BLaER1 treated with 17β-estradiol and CSF1 and Interleukin-3, amounts not matched to agents 10 nM and 100 nM (cell line): Measurements from ENCODE around the gene SLC66A1.

Experiments
- H3K27ac ChIP-seq, 11 experiments: shearing (Covaris generic); formaldehyde crosslinking; 2 replicates each; pipeline ENCODE4 v1.8.1; 2022
- H3K27me3 ChIP-seq, 11 experiments: shearing (Covaris generic); formaldehyde crosslinking; 2 replicates each; pipeline ENCODE4 v1.8.1; 2022
- H3K36me3 ChIP-seq, 11 experiments: shearing (Covaris generic); formaldehyde crosslinking; 2 replicates each; pipeline ENCODE4 v1.8.1; 2022
- H3K4me1 ChIP-seq, 10 experiments: shearing (Covaris generic); formaldehyde crosslinking; 2 replicates each; pipeline ENCODE4 v1.8.1; 2022
- H3K4me2 ChIP-seq, 11 experiments: shearing (Covaris generic); formaldehyde crosslinking; 2 replicates each; pipeline ENCODE4 v1.8.1; 2022
- H3K4me3 ChIP-seq, 10 experiments: shearing (Covaris generic); formaldehyde crosslinking; 2 replicates each; pipeline ENCODE4 v1.8.1; 2022
- H3K9ac ChIP-seq, 11 experiments: shearing (Covaris generic); formaldehyde crosslinking; 2 replicates each; pipeline ENCODE4 v1.8.1; 2022
- H3K9me3 ChIP-seq, 11 experiments: shearing (Covaris generic); formaldehyde crosslinking; replicated peaks in 1 of 11; 2 replicates each; pipeline ENCODE4 v1.8.1; 2022
- H4K20me1 ChIP-seq, 11 experiments: shearing (Covaris generic); formaldehyde crosslinking; 2 replicates each; pipeline ENCODE4 v1.8.1; 2022
- Cebpa-rat ChIP-seq, 11 experiments: shearing (Covaris generic); IDR thresholded peaks; 2 replicates each; pipeline ENCODE4 v1.8.1; 2022

Gene SLC66A1

GRCh38 chr1:19370453-19371170, 58.5 kb downstream of the SLC66A1 start:
- Histone ChIP-seq H3K4me1 (peaks cover 24 to 57% (median 43%) of the 10 kb centered on the region in 10 experiments), H4K20me1 (peaks cover 18 to 100% (median 100%) of the 10 kb centered on the region in 11 experiments)
- TF ChIP-seq Cebpa-rat (IDR thresholded peaks at IDR 0.05) = no peak

DNA sequence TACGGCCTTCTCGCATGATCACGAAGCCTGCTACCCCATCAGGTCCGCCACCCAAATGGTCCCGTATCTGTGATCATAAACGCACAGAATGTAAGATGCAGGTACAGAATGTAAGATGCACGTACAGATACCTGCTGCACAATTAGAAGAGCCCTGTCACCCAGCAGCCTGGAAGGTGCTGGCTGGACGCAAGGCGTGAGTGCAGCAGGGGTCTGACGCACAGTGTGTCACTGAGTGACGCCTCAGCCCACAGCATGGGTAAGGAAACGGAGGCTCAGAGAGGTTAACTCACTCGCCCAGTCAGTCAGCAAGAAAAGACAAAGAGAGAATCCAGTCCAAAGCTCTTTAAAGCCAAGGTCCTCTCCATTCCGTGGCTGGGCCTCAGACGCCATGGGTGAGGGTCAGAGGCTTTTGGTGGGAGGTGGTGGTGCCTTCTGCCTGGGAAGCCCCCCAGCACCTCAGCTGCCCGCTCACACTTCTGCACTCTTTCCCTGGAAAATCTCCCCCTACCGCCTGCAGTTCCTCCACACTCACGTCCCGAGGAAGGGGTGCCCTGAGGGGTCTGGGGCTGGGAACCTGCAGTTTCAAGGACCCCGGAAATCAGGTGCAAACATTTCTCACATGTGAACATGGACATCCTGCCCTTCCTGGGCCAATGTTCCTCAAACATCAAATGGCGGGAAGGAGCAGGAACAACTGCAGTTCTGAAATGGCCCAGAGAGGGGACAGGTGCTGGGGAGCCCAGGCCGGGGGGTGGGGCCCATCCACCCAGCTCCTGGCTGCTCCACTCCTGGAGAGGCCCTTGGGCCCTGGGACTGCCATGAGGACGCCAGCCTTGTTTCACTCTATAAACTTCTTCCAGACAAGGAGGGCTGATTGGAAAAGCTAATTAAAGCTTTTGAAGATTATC, 59.4 kb downstream of the SLC66A1 start:
- H3K27ac ChIP-seq = no peak overlapping the region
- peaks cover 41 to 100% (median 79%) of the 10 kb centered on the region in 11 experiments for H3K36me3 ChIP-seq
- no peak for TF ChIP-seq Cebpa-rat (IDR thresholded peaks at IDR 0.05)
- no peaks in the 10 kb centered on the region for H3K27me3 ChIP-seq
- peak overlapping the region in 9 of 11 experiments; percentile 26 to 71 (median 61); a peak in 16 of 22 replicates for H3K4me2 ChIP-seq
- peaks cover 32 to 66% (median 51%) of the 10 kb centered on the region in 10 experiments for H3K4me1 ChIP-seq
- H3K9ac ChIP-seq = no peak overlapping the region; a peak in 1 of 22 replicates
- H3K9me3 ChIP-seq = peaks cover 0 to 3% (median 0%) of the 10 kb centered on the region in 11 experiments; a peak in 5 of 22 replicates
- no peak overlapping the region for H3K4me3 ChIP-seq
- H4K20me1 ChIP-seq = peaks cover 17 to 100% (median 99%) of the 10 kb centered on the region in 11 experiments

More at GRCh38 chr1:19370453-19371170, 58.5 kb downstream of the SLC66A1 start:
- H3K27me3 ChIP-seq = no peaks in the 10 kb centered on the region
- H3K36me3 ChIP-seq = peaks cover 33 to 100% (median 72%) of the 10 kb centered on the region in 11 experiments; a peak in 21 of 22 replicates
- peak overlapping the region in 2 of 11 experiments; percentile 17 to 20; a peak in 1 of 22 replicates for H3K27ac ChIP-seq
- H3K4me3 ChIP-seq = no peak overlapping the region
- peak overlapping the region in 10 of 11 experiments; percentile 26 to 71 (median 56); a peak in 20 of 22 replicates for H3K4me2 ChIP-seq
- H3K9ac ChIP-seq = peak overlapping the region in 2 of 11 experiments; percentile 11 to 31; a peak in 2 of 22 replicates
- no peaks in the 10 kb centered on the region for H3K9me3 ChIP-seq

DNA sequence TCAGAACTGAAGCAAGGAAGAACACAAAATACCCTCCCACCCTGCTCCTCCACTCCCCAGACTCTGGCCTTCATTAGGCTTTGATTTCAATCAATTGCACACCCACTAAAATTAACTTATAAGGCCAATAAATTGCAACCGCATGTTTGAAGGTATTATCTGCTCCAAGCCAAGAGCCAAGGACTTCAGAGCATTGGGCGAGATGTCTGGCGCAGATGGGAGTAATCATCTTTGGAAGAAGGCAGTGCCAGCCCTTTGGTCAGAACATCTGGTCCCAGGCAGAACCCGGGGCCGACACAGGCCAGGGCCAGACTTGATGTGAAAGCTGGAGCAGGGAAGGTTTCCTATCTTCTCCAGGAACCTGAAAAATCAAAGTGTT, 60.0 kb downstream of the SLC66A1 start:
- no peak overlapping the region for H3K9ac ChIP-seq
- H3K27ac ChIP-seq = no peak overlapping the region
- H3K4me1 ChIP-seq = peaks cover 39 to 67% (median 53%) of the 10 kb centered on the region in 10 experiments
- no peak overlapping the region for H3K4me2 ChIP-seq
- peaks cover 0 to 9% (median 6%) of the 10 kb centered on the region in 11 experiments; a peak in 10 of 22 replicates for H3K9me3 ChIP-seq
- peaks cover 48 to 100% (median 85%) of the 10 kb centered on the region in 11 experiments for H3K36me3 ChIP-seq
- H3K4me3 ChIP-seq = no peak overlapping the region
- no peaks in the 10 kb centered on the region for H3K27me3 ChIP-seq
- peaks cover 11 to 100% (median 95%) of the 10 kb centered on the region in 11 experiments for H4K20me1 ChIP-seq
- TF ChIP-seq Cebpa-rat (IDR thresholded peaks at IDR 0.05) = no peak

GRCh38 chr1:19372602-19373001, 60.5 kb downstream of the SLC66A1 start:
- Histone ChIP-seq H3K4me3 (no peak overlapping the region), H4K20me1 (peaks cover 11 to 100% (median 90%) of the 10 kb centered on the region in 11 experiments), H3K9me3 (peaks cover 0 to 14% (median 9%) of the 10 kb centered on the region in 11 experiments; a peak in 14 of 22 replicates), H3K27ac (no peak overlapping the region), H3K36me3 (peaks cover 53 to 100% (median 90%) of the 10 kb centered on the region in 11 experiments), H3K4me1 (peaks cover 39 to 63% (median 53%) of the 10 kb centered on the region in 10 experiments), H3K4me2 (no peak overlapping the region), H3K27me3 (no peaks in the 10 kb centered on the region), H3K9ac (no peak overlapping the region)
- TF ChIP-seq Cebpa-rat (IDR thresholded peaks at IDR 0.05) = no peak

GRCh38 chr1:19373211-19374082, 61.3 kb downstream of the SLC66A1 start:
- Histone ChIP-seq H4K20me1 (peaks cover 7 to 100% (median 81%) of the 10 kb centered on the region in 11 experiments; a peak in 21 of 22 replicates), H3K4me2 (peak overlapping the region in 4 of 11 experiments; percentile 62 to 79 (median 73); a peak in 6 of 22 replicates), H3K4me1 (peaks cover 39 to 59% (median 54%) of the 10 kb centered on the region in 10 experiments), H3K36me3 (peaks cover 61 to 100% (median 91%) of the 10 kb centered on the region in 11 experiments), H3K27ac (no peak overlapping the region), H3K9me3 (peaks cover 0 to 18% (median 14%) of the 10 kb centered on the region in 11 experiments; a peak in 14 of 22 replicates), H3K4me3 (no peak overlapping the region), H3K9ac (no peak overlapping the region), H3K27me3 (no peaks in the 10 kb centered on the region)
- TF ChIP-seq Cebpa-rat (IDR thresholded peaks at IDR 0.05) = no peak

GRCh38 chr1:19374083-19374801, 62.1 kb downstream of the SLC66A1 start:
- H3K4me2 ChIP-seq = peak overlapping the region in 9 of 11 experiments; percentile 23 to 79 (median 62); a peak in 12 of 22 replicates
- H3K9me3 ChIP-seq = peaks cover 0 to 18% (median 14%) of the 10 kb centered on the region in 11 experiments; a peak in 14 of 22 replicates
- no peak overlapping the region for H3K9ac ChIP-seq
- H3K36me3 ChIP-seq = peaks cover 69 to 100% (median 91%) of the 10 kb centered on the region in 11 experiments
- no peaks in the 10 kb centered on the region for H3K27me3 ChIP-seq
- no peak for TF ChIP-seq Cebpa-rat (IDR thresholded peaks at IDR 0.05)
- peaks cover 39 to 56% (median 51%) of the 10 kb centered on the region in 10 experiments for H3K4me1 ChIP-seq
- no peak overlapping the region for H3K4me3 ChIP-seq
- H3K27ac ChIP-seq = no peak overlapping the region
- H4K20me1 ChIP-seq = peaks cover 7 to 100% (median 80%) of the 10 kb centered on the region in 11 experiments; a peak in 21 of 22 replicates

DNA sequence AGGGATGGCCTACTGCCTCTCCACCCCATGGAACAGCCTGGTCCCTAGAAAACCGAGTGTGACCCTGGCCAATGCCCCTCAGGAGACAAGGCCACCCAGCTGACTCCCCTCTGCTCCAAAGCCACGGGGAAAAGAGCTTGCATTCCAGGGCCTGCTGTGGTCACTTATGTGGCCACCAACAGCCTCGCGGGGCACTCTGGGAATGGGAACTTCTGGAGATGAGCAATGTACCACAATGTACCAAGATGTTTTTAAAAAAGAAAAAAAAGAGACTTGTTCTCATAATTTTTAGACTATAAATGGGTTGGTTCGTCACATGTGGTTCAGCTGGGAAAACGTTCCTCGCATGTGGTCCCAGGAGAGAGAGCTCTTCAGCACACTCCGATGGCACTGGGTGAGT, 62.8 kb downstream of the SLC66A1 start:
- Histone ChIP-seq H3K27ac (no peak overlapping the region; a peak in 1 of 22 replicates), H3K9me3 (peaks cover 0 to 18% (median 14%) of the 10 kb centered on the region in 11 experiments; a peak in 14 of 22 replicates), H3K4me1 (peaks cover 39 to 55% (median 45%) of the 10 kb centered on the region in 10 experiments), H3K27me3 (no peaks in the 10 kb centered on the region), H3K9ac (0 out of 22 replicates have a peak overlapping the region, but pooled peaks of 1 of the 11 experiments have one; percentile 16), H3K4me2 (peak overlapping the region; percentile 8 to 79 (median 62); a peak in 20 of 22 replicates), H4K20me1 (peaks cover 3 to 100% (median 76%) of the 10 kb centered on the region in 11 experiments; a peak in 21 of 22 replicates), H3K4me3 (no peak overlapping the region), H3K36me3 (peaks cover 76 to 100% (median 94%) of the 10 kb centered on the region in 11 experiments)
- no peak for TF ChIP-seq Cebpa-rat (IDR thresholded peaks at IDR 0.05)
